HT1080 (cell line): ENCODE results near the gene KREMEN1. TPM values are rescaled to one million over a fixed set of nuclear protein-coding genes. Genes with fewer than 3 reads are reported as not detected.
"Not testable (repeated sequence)": the region's sequence is repeated elsewhere in the genome, so short reads cannot be mapped to it uniquely, and the experiment has no call there.

ENCODE experiments used
- DNase-seq: peaks from one replicate; pipeline ENCODE4 v3.0.0-alpha.2; 2015; ENCODE audit warnings: low read depth
- total RNA-seq: library from RNA; depleted of rRNA; stranded (reverse); fragments of >200 nt; shearing (Covaris generic); gene quantifications from 2 replicates; pipeline ENCODE4 v1.2.3, GENCODE V29; 2014

The KREMEN1 gene
- total RNA-seq, 1 experiment from 2014 or later: 0.92 TPM

GRCh38 chr22:29078036-29078868 lies 5.4 kb downstream of the KREMEN1 start:
- no peak for DNase-seq

- no peak for DNase-seq
These were observed 6.0 kb downstream of the KREMEN1 start for GRCh38 chr22:29078869-29079207.

DNA sequence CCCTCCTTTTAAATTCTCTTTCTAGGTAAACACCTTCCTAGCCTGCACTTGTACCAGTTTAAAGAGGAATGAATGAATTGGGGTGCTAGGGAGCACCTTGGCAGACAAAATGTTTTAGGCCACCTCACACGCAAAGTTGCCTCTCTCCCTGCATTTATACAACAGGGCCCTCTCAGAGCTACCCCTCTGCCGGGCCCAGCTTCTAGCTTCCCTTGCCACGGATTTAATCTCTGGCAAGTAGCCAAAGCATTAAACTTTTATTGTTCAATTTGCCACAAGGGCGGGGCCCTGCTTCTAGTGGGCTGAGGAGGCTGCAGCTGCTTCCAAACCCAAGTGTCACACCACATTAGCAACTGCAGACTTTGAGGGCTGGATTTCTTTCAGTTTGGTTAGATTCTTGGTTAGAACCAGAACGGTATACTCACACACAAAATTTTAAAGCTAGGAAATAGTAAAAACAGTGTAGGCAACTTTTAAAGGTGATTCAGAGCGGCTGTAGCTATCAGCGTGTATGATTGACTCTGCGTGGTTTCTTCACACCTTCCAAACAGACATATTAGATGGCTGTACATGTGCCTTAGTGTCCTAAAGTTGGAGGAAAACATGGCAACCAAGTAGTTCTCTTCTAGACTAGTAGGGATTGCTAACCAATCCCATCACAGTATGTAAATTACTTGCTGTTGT lies 6.5 kb downstream of the KREMEN1 start:
- DNase-seq: no peak

DNA sequence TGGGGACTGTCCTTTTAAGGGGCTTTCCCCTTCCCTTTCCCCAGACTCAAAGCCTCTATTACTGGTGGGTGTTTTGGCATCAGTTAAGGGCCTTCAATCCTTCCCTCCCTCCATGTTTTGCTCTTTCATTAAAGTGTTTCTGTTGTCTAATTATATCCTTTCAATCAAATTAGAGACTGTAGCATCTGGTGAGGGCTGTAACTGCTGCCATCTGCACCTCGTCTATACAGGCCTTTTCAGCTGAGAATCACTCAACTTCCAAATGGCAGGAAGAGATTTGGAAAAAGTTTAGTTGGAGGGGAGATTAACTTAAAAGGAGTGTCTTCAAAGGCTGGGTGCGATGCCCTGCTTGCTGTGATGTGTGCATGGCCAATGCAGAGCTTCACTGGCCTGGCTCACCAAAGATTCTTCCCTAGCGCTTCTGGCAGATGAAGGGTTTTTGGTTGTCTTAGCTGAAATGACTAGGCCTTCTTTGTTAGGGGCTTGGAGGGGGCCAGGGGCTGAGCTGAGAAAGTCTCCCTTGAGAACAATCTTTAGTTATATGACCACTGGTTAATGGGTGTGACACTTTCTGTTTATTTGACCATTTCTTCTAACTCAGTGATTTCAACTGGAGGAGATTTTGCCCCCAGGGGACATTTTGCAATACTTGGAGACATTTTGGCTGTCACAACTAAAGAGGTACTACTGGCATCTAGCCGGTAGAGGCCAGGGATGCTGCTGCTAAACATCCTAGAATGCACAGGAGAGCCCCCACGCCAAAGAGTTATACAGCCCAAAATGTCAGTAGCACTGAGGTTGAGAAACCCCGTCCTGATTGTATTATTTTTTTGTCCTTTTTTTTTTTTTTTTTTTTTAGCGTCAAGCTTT lies 7.5 kb downstream of the KREMEN1 start:
- no peak for DNase-seq

DNA sequence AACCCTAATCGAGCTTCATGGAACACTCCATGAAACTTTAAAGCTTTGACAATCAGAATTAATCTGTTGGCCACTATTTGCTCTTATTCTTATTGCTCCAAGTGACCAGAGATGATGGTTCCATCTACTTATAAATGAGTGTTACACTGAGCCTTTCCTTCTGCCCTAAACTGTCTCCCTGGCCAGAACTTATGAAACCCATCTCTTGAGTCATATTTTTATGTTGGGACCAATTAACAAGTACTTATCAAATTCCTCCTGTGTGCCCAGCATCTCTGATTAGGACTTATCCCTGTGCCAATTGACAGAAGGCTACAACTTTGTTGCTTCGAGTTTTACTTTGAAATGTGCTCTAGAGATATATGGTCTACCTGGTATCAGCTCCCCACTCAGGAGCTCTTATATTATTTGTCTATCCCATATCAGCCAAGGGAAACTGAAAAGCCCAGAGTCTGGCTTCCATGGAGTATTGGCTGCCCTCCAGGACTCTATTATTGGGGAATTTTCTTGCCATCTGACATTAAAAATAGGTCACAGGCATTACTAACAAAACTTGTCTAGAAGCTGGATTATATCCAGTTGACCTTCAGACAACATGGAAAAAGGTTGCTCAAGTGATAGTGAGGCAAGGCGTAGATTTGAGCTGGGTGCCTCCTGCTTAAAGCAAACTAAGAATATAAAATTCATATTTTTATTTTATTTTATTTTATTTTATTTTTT lies 8.8 kb downstream of the KREMEN1 start:
- no peak for DNase-seq

GRCh38 chr22:29082826-29083545 lies 10.2 kb downstream of the KREMEN1 start:
- no peak for DNase-seq

DNA sequence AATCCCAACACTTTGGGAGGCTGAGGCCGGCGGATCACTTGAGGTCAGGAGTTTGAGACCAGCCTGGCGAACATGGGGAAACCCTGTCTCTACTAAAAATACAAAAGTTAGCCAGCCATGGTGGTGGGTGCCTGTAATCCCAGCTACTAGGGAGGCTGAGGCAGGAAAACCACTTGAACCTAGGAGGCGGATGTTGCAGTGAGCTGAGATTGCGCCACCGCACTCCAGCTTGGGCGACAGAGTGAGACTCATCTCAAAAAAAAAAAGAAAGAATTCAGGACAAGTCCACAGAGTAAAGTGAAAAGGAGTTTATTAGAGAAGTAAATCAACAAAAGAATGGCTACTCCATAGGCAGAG lies 10.7 kb downstream of the KREMEN1 start:
- not testable (repeated sequence) for DNase-seq

GRCh38 chr22:29083933-29084591 lies 11.2 kb downstream of the KREMEN1 start:
- DNase-seq: peak; percentile 15

GRCh38 chr22:29087012-29087411 lies 14.2 kb downstream of the KREMEN1 start:
- DNase-seq: no peak

- no peak for DNase-seq
These were observed 16.0 kb downstream of the KREMEN1 start for GRCh38 chr22:29088809-29089208.

GRCh38 chr22:29089507-29089906 lies 16.7 kb downstream of the KREMEN1 start:
- DNase-seq: no peak

DNA sequence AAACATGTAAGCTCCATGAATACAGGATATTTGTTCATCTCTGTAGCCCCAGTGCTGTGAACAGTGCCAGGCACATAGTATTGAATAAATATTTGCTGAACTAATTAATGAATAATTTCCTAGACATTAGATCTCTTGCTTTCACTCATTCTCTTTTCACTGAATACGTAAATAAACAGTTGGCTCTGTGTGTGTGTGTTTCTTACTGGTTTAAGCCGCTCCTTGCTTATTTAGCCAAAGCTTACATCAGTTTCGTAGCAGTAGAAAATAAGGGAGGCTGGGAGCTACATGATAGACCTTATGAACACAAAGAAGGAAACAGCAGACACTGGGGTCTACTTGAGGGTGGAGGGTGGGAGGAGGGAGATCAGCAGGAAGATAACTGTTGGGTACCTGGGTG lies 17.2 kb downstream of the KREMEN1 start:
- DNase-seq: no peak

DNA sequence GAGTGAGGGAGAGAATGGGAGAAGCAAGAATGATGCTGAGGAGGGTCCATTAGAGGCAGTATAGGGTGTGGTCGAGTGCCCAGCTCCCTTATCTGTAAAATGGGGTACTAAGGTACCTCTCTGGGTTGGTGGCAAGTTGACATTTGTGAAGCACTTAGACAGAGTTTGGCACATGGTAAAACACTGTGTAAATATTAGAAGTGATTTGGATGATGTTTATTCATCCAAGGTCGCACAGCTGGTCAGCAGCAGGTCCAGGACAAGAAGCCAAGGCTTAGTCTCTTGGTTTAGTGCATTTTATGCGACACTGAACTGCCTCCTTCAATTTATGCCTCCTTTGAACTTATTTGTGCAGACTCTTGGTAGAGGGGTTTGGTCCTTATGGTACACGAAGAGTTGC lies 19.4 kb downstream of the KREMEN1 start:
- no peak for DNase-seq

DNA sequence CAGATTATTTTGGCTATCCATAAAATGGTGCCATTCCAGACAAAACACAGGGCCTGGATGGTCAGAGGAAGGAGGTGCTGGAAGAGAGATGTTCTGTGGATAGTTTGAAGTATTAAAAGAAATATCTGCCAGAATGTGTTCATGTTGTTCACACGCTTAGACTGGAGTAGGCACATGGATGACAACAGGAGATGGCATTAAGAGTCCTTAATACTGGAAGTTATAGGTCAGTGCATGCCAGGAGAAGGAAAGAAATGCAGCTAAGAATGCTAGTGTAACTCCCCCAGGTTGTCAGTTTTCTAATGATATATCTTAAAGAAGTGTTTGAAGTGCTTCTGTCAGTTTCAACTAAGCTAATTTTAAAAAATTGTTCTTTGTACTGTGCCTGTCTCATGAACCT lies 20.2 kb downstream of the KREMEN1 start:
- no peak for DNase-seq

- DNase-seq: peak; percentile 26
These were observed 20.9 kb downstream of the KREMEN1 start for GRCh38 chr22:29093501-29094300.

DNA sequence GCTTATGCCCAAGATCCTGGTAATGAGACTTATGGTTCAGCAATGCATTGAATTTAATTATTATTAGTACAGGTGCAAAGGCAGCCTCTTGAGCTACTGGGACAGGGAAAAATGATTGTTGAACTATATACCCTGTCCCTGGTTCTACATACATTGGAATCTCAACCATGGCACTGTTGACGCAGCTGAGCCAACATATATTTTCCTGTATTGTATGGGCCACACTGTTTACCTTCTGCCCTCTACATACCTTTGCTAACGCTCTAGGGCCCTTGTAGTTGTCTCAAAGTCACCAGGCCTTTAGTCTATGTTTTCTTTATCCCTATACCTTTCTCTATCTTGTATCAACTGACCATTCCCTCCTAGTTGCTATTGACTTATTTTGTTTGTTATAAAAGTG lies 22.6 kb downstream of the KREMEN1 start:
- DNase-seq: no peak

DNA sequence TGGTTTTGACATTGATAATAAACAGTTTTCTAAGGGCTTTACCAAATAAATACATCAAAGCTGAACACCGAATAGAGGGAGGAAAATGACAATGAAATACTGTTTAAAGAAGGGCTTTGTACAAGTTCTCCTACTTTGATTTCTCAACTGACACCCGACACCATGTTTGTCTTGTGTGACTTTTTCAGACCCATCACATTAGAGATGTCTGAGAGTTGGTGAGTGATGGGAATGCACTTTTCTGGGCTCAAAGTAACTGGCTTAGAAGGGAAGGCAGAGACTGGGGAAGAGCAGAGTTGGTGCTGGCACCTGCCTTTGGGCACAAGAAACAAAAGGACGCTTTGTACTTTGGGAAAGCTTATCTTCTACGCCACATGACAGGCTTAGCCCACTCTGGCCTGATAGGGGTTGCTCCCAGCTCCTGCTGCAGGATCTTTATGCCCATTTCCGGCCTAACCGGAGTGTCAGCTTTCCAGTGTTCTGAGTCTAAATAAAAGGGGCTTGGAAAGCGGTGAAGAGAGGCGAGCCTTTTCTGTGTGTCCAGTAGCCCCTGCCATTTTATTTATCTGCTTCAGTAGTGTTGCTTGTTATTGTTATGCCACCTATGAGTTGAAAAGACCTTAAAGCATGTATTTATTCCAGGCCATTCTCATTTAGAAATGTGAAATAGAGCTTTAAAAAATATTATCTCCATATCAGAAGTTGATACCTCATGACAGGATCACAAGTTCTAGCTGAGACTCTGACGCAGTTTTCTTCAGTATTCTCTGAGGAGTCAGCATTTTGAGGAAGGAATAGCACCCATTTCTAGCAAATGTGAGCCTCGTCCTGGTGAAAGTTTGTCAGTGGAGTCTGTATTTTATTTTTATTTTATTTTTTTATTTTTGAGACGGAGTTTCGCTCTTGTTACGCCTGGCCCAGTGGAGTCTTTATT lies 24.2 kb downstream of the KREMEN1 start:
- no peak for DNase-seq

GRCh38 chr22:29098296-29098695 lies 25.5 kb downstream of the KREMEN1 start:
- DNase-seq: no peak
